ENCODE measurements around the gene TGM2. TPM values are rescaled to one million over a fixed set of nuclear protein-coding genes. Genes with fewer than 3 reads are reported as not detected.

TGM2 gene
- total RNA-seq, 1 donor from 2014 or later, result 0.72 TPM

GRCh38 chr20:38156888-38157634, 8.0 kb downstream of the TGM2 start:
- Mint-ChIP-seq H3K27me3 (no peaks in the 10 kb centered on the region), H3K27ac (no peak overlapping the region), H3K9me3 (ENCODE audit: low read depth) (no peaks in the 10 kb centered on the region), H3K4me3 (ENCODE audit: low read depth) (no peak overlapping the region), H3K4me1 (ENCODE audit: low read depth) (peaks cover 9% of the 10 kb centered on the region), H3K36me3 (ENCODE audit: insufficient read depth) (no peaks in the 10 kb centered on the region)
- TF ChIP-seq CTCF (IDR thresholded peaks at IDR 0.05; ENCODE audit: unreplicated experiment), result no peak
- no peak for DNase-seq (ENCODE audit: low spot score, unreplicated experiment)

GRCh38 chr20:38156280-38156679, 8.8 kb downstream of the TGM2 start:
- TF ChIP-seq CTCF (IDR thresholded peaks at IDR 0.05; ENCODE audit: unreplicated experiment), result no peak

GRCh38 chr20:38155811-38156210, 9.3 kb downstream of the TGM2 start:
- no peak overlapping the region for H3K4me3 Mint-ChIP-seq (ENCODE audit: low read depth)
- H3K27ac Mint-ChIP-seq, result no peak overlapping the region
- TF ChIP-seq CTCF (IDR thresholded peaks at IDR 0.05; ENCODE audit: unreplicated experiment), result no peak
- H3K9me3 Mint-ChIP-seq (ENCODE audit: low read depth), result no peaks in the 10 kb centered on the region
- H3K36me3 Mint-ChIP-seq (ENCODE audit: insufficient read depth), result no peaks in the 10 kb centered on the region
- no peak for DNase-seq (ENCODE audit: low spot score, unreplicated experiment)
- H3K27me3 Mint-ChIP-seq, result no peaks in the 10 kb centered on the region
- peaks cover 12% of the 10 kb centered on the region for H3K4me1 Mint-ChIP-seq (ENCODE audit: low read depth)

More at GRCh38 chr20:38156280-38156679, 8.8 kb downstream of the TGM2 start:
- DNase-seq (ENCODE audit: low spot score, unreplicated experiment), result no peak
- H3K4me1 Mint-ChIP-seq (ENCODE audit: low read depth), result peaks cover 12% of the 10 kb centered on the region
- H3K27ac Mint-ChIP-seq, result no peak overlapping the region
- H3K9me3 Mint-ChIP-seq (ENCODE audit: low read depth), result no peaks in the 10 kb centered on the region
- no peaks in the 10 kb centered on the region for H3K27me3 Mint-ChIP-seq
- no peaks in the 10 kb centered on the region for H3K36me3 Mint-ChIP-seq (ENCODE audit: insufficient read depth)
- no peak overlapping the region for H3K4me3 Mint-ChIP-seq (ENCODE audit: low read depth)

DNA sequence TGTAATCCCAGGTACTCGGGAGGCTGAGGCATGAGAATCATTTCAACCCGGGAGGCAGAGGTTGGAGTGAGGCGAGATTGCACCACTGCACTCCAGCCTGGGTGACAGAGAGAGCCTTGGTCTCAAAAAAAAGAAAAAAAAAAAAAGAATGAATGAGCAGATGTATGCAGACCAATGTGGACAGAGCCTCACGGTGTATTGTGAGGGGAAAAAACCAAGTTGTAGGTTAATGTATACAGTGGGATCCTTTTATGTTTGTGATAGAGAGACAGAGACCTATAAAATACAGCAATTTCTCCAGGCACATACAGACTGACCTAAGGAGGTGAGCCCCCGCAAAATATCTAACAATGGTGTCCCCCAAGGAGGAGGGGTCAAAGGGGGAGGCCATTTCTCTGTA, 11.7 kb downstream of the TGM2 start:
- H3K4me3 Mint-ChIP-seq (ENCODE audit: low read depth), result no peak overlapping the region
- no peak for DNase-seq (ENCODE audit: low spot score, unreplicated experiment)
- peaks cover 5% of the 10 kb centered on the region for H3K4me1 Mint-ChIP-seq (ENCODE audit: low read depth)
- no peaks in the 10 kb centered on the region for H3K9me3 Mint-ChIP-seq (ENCODE audit: low read depth)
- H3K27ac Mint-ChIP-seq, result no peak overlapping the region
- H3K27me3 Mint-ChIP-seq, result peaks cover 6% of the 10 kb centered on the region
- no peak for TF ChIP-seq CTCF (IDR thresholded peaks at IDR 0.05; ENCODE audit: unreplicated experiment)
- no peaks in the 10 kb centered on the region for H3K36me3 Mint-ChIP-seq (ENCODE audit: insufficient read depth)

GRCh38 chr20:38152621-38153221, 12.3 kb downstream of the TGM2 start:
- peak overlapping the region; percentile 49 for H3K27ac Mint-ChIP-seq
- no peak for DNase-seq (ENCODE audit: low spot score, unreplicated experiment)

More at GRCh38 chr20:38152621-38153221, 12.3 kb downstream of the TGM2 start:
- no peak overlapping the region for H3K4me3 Mint-ChIP-seq (ENCODE audit: low read depth)
- TF ChIP-seq CTCF (IDR thresholded peaks at IDR 0.05; ENCODE audit: unreplicated experiment), result no peak
- peaks cover 6% of the 10 kb centered on the region for H3K27me3 Mint-ChIP-seq
- H3K36me3 Mint-ChIP-seq (ENCODE audit: insufficient read depth), result no peaks in the 10 kb centered on the region
- peaks cover 5% of the 10 kb centered on the region for H3K4me1 Mint-ChIP-seq (ENCODE audit: low read depth)
- no peaks in the 10 kb centered on the region for H3K9me3 Mint-ChIP-seq (ENCODE audit: low read depth)

Measured in progenitor cell of endocrine pancreas (in vitro differentiated cells).